Gastrocnemius medialis (tissue), 4 donors: ENCODE data around the gene OAS3. TPM values are rescaled to one million over a fixed set of nuclear protein-coding genes. Genes with fewer than 3 reads are reported as not detected.

Experiments
- ATAC-seq, 2 donors: fragments of 150-250 bp; one replicate each; pipeline ENCODE4 v1.9.1; 2016
- DNase-seq, 2 donors: peaks; one replicate each; pipeline ENCODE4 v3.0.0-alpha.2; 2019
- H3K27ac ChIP-seq, 4 donors: fragments of 200-600 bp; sonication (generic); 1 replicate in 1 of 4; 2 replicates in 3 of 4; pipeline ENCODE4 v1.5.1; 2016 to 2018; ENCODE audit warnings: mild to moderate bottlenecking in 2 of 4, moderate library complexity in 1 of 4
- H3K27me3 ChIP-seq, 3 donors: fragments of 200-600 bp; sonication (generic) in 2 of 3; 1 replicate in 1 of 3; 2 replicates in 2 of 3; pipeline versions ENCODE4 v1.5.1 to v1.6.0; 2016 to 2019; ENCODE audit warnings: mild to moderate bottlenecking in 1 of 3, moderate library complexity in 1 of 3
- H3K36me3 ChIP-seq, 2 donors: fragments of 200-600 bp; sonication (generic) in 1 of 2; one replicate each; pipeline ENCODE4 v1.5.1; 2017 to 2018
- H3K4me1 ChIP-seq, 2 donors: fragments of 200-600 bp; sonication (generic) in 1 of 2; one replicate each; pipeline ENCODE4 v1.5.1; 2016 to 2017; ENCODE audit warnings: mild to moderate bottlenecking in 2 of 2
- H3K4me3 ChIP-seq, 4 donors: fragments of 200-600 bp; sonication (generic) in 3 of 4; 1 replicate in 1 of 4; 2 replicates in 3 of 4; pipeline ENCODE4 v1.5.1; 2016 to 2019; ENCODE audit warnings: mild to moderate bottlenecking in 2 of 4
- H3K9me3 ChIP-seq, 3 donors: fragments of 200-600 bp; sonication (generic) in 2 of 3; 1 replicate in 1 of 3; 2 replicates in 2 of 3; pipeline ENCODE4 v1.5.1; 2016 to 2019
- POLR2A ChIP-seq, 2 donors: fragments of 450-650 bp; IDR thresholded peaks; one replicate each; pipeline ENCODE4 v1.6.1; 2017; ENCODE audit warnings: antibody characterized with exemption in 2 of 2, mild to moderate bottlenecking in 2 of 2, moderate library complexity in 2 of 2
- in situ Hi-C, 4 donors: fragments of 200-750 bp; cut with MboI; loops; one replicate each; pipeline versions ENCODE4 v1.15.0 to v1.8.0; 2017; ENCODE audit warnings: low sequenced_read_pairs in 4 of 4
- intact Hi-C: fragments of 100-400 bp; cut with DNase I; formaldehyde crosslinking; loops from one replicate; pipeline ENCODE4 v1.15.1; 2023; ENCODE audit warnings: low total_unique reads
- total RNA-seq, 4 donors: library from RNA; depleted of rRNA; stranded (reverse); fragments of >200 nt; gene quantifications; one replicate each; pipeline versions ENCODE4 v1.1.0 to v1.2.3, GENCODE V29; 2016
- TF ChIP-seq, protein P1 (sequence below), 5 experiments: fragments of 450-650 bp in 3 of 5; fragments of 200-600 bp in 2 of 5; sonication (generic) in 2 of 5; IDR thresholded peaks in 4 of 5; conservative IDR thresholded peaks in 1 of 5; 1 replicate in 4 of 5; 2 replicates in 1 of 5; pipeline ENCODE4 v1.5.1; 2016 to 2019; ENCODE audit warnings: antibody characterized with exemption in 5 of 5, mild to moderate bottlenecking in 3 of 5, moderate library complexity in 3 of 5

The OAS3 gene
- total RNA-seq, 4 donors from 2014 or later = 1.4 to 5.3 (median 4.2) TPM

DNA sequence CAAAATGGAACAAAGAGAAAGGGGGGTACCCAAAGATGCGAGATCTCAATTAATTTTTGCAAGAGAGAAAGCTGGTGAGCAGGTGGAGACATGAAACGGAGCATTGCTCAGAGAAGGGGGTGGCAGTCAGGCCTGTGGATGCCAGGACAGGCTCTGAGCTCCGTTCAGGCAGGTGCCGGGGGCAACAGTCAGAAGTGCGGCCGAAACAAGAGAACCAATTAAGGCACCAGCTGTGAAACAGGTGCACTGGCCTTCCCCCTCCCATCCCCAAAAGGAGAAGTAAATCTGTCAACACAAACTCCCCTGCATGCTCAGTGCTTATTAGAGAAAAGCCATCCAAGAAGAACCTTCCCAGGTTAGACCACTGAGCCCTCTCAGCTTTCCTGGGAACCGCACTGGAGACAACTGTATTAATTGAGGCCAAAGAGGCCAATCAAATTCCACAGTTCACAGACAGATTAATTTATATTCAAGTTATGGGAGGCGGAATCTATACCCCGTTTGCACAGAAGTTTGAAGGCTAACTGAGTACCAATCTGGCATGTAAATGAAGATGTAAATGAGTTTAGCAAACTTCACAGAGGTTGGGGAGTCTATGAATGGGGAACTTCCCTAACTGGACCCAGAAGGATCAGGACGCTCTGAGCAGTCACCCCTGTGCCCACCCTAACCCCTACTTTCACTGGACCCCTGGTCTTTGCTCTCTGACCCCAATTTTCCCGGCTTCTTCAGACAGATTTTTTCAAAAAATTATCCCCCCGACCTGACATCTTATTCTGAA is 60.9 kb downstream of the OAS3 start:
- no peak for ATAC-seq
- DNase-seq = no peak
- intact Hi-C loops (no loop called here), in situ Hi-C loops (no loop called here)
- TF ChIP-seq POLR2A (IDR thresholded peaks at IDR 0.05) = no peak
- TF ChIP-seq, protein P1, sequence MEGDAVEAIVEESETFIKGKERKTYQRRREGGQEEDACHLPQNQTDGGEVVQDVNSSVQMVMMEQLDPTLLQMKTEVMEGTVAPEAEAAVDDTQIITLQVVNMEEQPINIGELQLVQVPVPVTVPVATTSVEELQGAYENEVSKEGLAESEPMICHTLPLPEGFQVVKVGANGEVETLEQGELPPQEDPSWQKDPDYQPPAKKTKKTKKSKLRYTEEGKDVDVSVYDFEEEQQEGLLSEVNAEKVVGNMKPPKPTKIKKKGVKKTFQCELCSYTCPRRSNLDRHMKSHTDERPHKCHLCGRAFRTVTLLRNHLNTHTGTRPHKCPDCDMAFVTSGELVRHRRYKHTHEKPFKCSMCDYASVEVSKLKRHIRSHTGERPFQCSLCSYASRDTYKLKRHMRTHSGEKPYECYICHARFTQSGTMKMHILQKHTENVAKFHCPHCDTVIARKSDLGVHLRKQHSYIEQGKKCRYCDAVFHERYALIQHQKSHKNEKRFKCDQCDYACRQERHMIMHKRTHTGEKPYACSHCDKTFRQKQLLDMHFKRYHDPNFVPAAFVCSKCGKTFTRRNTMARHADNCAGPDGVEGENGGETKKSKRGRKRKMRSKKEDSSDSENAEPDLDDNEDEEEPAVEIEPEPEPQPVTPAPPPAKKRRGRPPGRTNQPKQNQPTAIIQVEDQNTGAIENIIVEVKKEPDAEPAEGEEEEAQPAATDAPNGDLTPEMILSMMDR (IDR thresholded peaks at IDR 0.05 in 4 of 5, conservative IDR thresholded peaks at IDR 0.05 in 1 of 5) = no peak
- Histone ChIP-seq H3K36me3 (no peaks in the 10 kb centered on the region), H3K27me3 (no peaks in the 10 kb centered on the region), H3K4me1 (no peaks in the 10 kb centered on the region), H3K9me3 (no peaks in the 10 kb centered on the region), H3K27ac (no peak overlapping the region), H3K4me3 (no peak overlapping the region)

DNA sequence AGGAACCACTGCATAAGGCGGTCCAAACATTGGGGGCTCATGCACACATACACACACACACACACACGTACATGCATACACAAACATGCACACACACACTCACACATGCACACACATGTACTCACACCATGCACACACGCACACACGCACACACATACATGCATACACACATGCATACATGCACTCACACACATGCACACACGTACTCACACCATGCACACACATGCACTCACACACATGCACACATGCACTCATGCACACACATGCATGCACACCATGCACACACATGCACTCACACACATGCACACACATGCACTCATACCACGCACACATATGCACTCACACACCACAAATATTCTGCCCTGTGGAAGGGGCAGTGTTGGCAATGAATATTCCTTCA is 62.2 kb downstream of the OAS3 start:
- TF ChIP-seq, protein P1 (IDR thresholded peaks at IDR 0.05 in 4 of 5, conservative IDR thresholded peaks at IDR 0.05 in 1 of 5) = no peak
- TF ChIP-seq POLR2A (IDR thresholded peaks at IDR 0.05) = no peak
- Histone ChIP-seq H3K27me3 (no peaks in the 10 kb centered on the region), H3K4me3 (no peak overlapping the region), H3K36me3 (no peaks in the 10 kb centered on the region), H3K27ac (no peak overlapping the region), H3K9me3 (no peaks in the 10 kb centered on the region), H3K4me1 (no peaks in the 10 kb centered on the region)
- intact Hi-C loops = no loop called here
- DNase-seq = no peak
- in situ Hi-C loops = no loop called here
- no peak for ATAC-seq

DNA sequence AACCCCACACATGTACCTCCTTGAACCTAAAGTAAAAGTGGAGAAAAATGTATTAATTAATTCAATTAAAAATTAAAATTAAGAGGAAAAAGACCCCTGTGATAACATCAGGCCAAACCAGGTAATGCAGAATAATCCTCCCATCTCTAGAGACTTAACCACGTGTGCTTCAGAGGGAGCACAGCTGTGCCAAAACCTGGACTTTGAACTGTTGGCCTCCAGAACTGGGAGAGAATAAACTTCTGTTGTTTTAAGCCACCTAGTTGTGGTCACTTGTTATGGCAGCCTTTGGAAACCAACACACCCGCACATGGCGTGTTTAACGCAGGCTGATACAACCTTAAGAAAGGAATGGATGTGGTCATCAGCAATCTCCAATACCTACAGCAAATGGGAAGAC is 63.9 kb downstream of the OAS3 start:
- H3K27ac ChIP-seq = no peak overlapping the region
- intact Hi-C loops = no loop called here
- ATAC-seq (no peak), DNase-seq (no peak)
- TF ChIP-seq, protein P1 (IDR thresholded peaks at IDR 0.05 in 4 of 5, conservative IDR thresholded peaks at IDR 0.05 in 1 of 5) = no peak
- TF ChIP-seq POLR2A (IDR thresholded peaks at IDR 0.05) = no peak
- in situ Hi-C loops = no loop called here
- no peak overlapping the region for H3K4me3 ChIP-seq
- H3K9me3 ChIP-seq = no peaks in the 10 kb centered on the region
- no peaks in the 10 kb centered on the region for H3K36me3 ChIP-seq
- no peaks in the 10 kb centered on the region for H3K4me1 ChIP-seq
- no peaks in the 10 kb centered on the region for H3K27me3 ChIP-seq

DNA sequence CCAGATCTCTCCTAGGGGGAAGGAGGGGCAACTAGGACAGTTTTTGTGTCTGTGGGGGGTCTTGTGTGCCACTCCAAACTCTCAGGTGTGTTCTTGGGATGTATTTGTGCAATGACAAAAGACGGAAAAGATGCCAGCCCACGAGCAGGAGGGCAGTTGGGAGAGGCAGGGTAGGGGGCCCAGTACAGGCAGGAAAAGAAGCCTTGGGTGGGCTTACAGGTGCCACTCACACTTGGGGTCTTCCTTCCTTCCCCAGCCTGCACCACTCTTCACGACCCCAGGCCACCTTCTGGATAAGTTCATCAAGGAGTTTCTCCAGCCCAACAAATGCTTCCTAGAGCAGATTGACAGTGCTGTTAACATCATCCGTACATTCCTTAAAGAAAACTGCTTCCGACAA is 64.4 kb downstream of the OAS3 start:
- no peak for TF ChIP-seq POLR2A (IDR thresholded peaks at IDR 0.05)
- TF ChIP-seq, protein P1 (IDR thresholded peaks at IDR 0.05 in 4 of 5, conservative IDR thresholded peaks at IDR 0.05 in 1 of 5) = no peak
- Histone ChIP-seq H3K4me3 (no peak overlapping the region), H3K9me3 (no peaks in the 10 kb centered on the region), H3K36me3 (no peaks in the 10 kb centered on the region), H3K27me3 (no peaks in the 10 kb centered on the region), H3K4me1 (no peaks in the 10 kb centered on the region), H3K27ac (no peak overlapping the region)
- intact Hi-C loops (no loop called here), in situ Hi-C loops (no loop called here)
- no peak for ATAC-seq
- DNase-seq = no peak

DNA sequence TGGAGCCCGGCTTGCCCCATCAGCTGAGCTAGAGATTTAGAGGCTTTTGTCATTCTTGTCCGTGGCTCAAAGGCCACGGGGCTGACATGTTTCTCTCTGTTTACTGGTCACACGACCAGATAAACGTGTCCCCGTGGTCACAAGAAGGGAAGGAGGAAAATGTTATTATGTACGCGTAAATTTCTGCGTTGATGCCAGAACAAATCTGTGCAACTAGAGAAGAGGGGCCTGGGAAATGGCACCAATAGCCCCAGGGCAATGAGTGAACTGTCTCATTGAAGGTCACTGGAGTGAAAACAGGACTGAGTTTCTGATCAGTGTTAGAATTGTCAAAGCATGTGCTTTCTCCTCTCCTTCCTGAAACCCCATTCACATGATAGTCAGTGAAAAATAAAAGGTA is 65.4 kb downstream of the OAS3 start:
- no peaks in the 10 kb centered on the region for H3K27me3 ChIP-seq

More for the DNA sequence above, 65.4 kb downstream of the OAS3 start:
- intact Hi-C loops = no loop called here
- no peak for DNase-seq
- no peak for ATAC-seq
- Histone ChIP-seq H3K27ac (no peak overlapping the region), H3K4me3 (no peak overlapping the region), H3K36me3 (no peaks in the 10 kb centered on the region), H3K4me1 (no peaks in the 10 kb centered on the region), H3K9me3 (no peaks in the 10 kb centered on the region)
- in situ Hi-C loops = no loop called here
- TF ChIP-seq, protein P1 (IDR thresholded peaks at IDR 0.05 in 4 of 5, conservative IDR thresholded peaks at IDR 0.05 in 1 of 5) = no peak
- no peak for TF ChIP-seq POLR2A (IDR thresholded peaks at IDR 0.05)
